HG03439 (cell line): ENCODE measurements around the gene RTN4R.
"Not testable (repeated sequence)": the region's sequence is repeated elsewhere in the genome, so short reads cannot be mapped to it uniquely, and the experiment has no call there.

Experiments used
- ATAC-seq: cut with Tn5 transposase; IDR thresholded peaks from one replicate; pipeline ENCODE4 v1.9.1; 2021; ENCODE audit warnings: mild to moderate bottlenecking, moderate library complexity; ENCODE audit not compliant: unreplicated experiment

The RTN4R gene

DNA sequence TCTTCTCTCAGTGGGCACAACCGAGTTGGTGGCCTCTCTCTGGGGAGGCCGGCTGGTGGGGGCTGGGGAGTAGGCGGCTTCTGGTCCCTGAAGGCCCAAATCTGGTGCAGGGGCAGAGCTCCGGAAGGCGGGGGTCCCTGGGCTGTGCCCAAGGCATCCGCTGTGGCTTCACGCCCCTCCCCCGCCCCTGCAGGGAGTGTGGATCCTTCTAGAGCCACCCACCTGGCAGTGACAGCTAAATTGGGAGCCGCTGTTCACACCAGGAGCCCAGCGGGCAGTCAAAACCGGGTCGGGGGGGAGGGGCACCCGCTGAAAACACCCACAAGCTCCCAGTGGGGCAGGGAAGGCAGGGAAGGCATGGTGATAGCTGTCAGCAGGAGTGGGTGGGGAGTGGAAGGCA, 4.6 kb upstream of the RTN4R start:
- no peak for ATAC-seq

DNA sequence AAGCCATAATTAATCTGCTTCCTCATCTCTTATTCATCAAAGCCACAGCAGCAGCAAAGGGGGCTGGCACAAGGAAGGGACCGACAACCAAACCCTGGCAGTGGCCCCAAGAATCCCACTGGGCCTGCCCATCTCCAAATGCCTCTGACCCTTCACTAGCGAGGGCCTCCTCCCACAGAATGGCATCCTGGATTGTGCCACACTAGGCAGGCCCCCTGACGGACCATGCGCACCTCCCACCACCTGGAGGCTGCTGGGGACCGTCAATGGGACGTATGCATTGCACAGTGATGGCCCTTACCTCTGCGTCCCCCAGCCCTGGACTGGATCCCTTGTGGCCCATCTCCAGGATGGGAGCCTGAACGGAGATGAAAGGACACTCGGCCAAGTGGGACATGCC, 4.1 kb upstream of the RTN4R start:
- ATAC-seq: no peak

DNA sequence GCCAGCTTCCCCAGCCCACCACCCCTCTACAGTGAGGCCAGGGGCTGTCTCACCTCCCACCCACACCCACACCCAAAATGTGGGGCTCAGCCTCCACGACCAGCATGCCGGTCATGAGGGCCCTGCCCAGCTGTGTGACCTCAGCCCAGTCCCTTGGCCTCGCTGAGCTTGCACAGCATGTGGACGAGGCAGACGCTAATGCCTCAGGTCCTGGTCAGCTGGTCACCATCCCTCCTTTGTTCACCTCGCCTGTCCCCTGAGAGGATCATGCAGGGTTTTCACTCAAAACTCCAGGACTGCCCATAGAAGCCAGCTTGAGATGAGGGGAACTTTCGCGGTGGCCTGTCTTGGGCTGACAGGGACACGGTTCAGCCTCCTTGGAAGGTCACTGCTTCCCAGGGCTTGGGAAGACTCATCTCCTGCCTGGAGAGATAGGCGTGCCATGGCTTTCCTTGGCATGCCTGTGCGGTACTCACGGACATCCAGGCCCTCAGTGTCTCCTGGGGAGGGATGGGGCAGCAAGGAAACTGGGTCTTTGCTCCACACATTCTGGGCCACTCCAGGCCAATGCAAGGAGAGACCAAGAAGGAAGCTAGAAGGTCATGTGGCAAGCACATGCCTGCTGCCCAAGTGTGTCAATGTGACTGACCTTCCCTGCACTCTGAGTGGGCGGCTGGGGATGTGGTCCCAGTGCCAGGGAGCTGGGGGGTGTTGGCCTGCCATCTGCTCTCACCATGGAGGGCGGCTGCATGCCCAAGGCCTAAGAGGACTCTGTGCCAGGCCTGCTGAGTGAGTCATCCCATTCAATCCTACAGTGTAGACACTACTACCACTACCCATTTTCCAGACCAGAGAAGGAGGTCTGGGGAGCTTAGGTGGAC, 3.2 kb upstream of the RTN4R start:
- ATAC-seq: no peak

DNA sequence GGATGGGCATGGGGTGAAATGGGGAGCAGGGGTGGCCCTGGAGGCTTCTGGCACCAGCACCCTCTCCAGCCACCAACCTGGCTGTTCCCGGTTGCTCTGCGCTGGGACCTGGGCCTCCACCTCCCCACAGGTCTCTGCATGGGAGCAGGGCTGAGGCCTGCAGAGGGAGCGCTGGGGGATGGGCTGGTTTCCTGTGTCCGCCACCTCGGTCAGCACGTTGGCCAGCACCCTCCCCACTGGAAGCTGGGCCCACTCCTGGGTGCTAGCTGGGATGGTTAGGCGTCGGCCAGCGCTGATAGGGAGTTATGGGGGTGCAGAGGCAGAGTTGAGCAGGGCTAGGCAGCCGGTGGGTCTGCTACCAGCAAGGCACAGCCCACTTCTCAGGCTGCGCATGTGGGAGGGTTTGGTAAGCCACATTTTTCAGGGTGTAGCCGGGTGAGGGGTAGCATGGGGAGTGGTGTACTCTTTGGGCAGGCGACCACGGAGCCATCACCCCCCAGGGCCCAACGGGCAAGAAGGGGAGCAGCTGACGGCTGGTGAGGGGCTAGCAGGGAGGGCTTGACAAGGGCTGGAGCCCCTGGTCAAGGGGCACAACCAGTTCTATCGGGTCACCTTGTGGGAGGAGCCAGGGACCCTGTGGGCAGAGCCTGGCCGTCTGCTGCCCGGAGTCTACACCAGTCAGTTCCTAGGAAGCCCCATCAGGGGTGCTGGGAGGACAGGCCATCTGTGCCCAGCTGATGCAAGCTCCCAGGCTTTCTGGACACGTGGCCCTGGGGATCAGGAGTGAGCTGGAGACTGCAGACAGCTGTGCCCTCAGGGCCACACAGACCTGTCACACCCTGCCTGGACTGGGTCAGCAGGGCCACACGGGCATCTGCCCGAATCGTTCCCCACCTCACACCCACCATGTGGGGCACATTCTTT, 2.3 kb upstream of the RTN4R start:
- ATAC-seq: not testable (repeated sequence)

DNA sequence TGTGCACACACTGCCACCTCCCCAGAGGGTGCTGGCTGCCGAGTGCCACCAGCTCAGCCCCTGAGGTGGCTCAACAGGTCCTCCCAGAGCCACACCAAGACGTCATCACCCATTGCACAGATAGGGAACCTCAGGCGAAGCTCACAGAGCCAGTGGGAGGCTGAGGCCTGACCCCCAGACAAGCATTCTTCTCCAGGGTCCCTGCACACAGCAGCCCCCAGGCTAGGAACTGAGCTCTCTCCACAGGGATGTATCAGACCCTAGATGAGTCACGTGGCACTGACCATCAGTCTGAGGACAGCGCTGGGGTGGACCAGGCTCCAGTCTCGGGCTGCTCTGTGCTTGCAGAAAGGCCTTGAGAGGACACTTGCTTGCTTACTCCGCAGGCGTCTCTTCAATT, 1.6 kb upstream of the RTN4R start:
- not testable (repeated sequence) for ATAC-seq

DNA sequence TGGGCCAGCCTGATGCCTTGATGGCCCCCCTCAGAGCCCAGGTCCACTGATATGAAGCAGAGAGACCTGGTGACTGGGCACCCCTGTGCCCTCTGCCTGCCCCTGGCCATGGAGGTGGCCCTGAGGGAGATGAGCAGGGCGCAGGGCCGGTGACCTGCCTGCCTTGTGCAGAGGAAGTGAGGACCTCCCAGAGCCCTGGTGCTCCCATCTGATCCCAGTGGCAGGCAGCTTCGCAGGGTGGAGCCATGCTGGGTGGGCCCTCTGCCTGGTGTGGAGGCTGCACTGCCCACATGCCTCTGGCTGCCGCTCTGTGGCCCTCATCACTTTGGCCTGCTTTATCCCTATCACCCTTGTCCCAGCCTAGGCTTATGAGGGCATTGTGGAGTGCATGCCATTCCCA, 1.1 kb upstream of the RTN4R start:
- not testable (repeated sequence) for ATAC-seq

DNA sequence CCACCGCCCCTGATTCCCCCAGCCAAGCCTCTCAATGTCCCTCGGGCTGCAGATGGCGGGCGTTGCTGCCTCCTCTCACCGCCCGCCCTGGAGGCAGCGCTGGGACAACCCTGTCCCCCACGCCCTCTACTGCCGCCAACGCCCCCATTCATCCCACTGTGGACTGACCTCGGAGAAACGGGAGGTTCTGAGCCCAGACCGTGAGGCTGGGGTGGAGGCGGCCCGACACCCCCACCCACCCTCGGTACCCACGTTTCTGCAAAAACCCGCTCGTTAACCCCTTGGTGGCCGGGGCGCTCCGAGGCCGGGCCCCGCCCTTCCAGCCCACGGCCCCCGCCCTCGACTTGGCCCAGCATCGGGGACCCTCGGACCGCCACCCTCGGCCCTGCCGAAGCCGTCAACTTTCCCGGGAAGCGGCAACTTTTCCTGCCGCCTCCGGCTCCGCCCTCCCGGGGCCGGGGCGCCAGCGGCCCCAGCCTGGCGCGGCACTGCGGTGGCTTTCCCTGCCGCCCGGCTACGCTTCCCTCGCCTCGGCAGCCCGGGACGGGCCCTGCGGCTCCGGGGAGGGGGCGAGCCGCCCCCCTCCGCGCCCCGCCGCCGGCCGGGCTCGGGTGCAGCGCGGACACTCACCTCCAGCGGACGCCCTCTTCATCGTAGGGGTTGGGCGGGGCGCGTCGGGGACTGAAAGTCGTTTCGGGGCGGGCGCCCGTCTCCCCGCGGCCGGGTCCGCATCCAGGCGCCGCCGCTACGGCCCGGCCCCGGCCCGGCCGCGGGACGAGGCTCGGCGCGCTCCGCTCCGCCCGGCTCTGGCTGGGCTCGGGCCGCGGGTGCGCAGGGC, 458 bp downstream of the RTN4R start:
- no peak for ATAC-seq

DNA sequence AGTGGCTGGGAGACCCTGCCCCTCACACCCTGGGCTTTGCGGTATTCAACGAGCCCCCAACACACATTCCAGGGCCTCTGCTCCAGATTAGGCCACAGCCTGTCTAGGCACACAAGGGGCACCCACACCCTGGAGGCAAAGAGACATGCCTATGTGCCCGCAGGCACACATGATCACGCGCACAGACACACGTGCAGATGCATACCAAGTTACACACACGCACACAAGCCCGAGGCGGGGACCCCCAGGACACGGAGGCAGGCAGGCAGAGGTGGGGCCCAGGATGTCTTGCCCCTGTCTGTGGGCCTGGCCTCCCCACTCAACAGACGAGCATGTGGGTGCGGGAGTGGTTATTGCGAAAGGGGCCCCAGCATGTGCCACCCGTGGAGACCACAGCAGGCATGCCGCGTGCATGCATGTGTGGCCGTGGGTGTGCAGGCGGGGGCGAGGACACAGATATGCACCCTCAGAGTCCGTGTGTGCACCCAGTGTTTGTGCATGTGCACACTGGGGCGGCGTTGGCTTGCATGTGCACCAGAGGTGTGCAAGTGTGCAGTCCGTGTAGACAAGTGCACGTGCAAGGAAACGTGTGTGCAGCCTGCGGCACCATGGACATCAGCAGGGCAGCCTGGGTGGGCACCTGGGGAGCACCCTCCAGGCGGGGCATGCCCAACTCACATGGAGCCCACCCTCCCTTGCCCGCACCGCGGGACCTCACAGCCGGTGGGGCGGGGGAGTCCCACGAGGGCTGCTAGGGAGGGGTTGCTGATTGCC, 1.3 kb downstream of the RTN4R start:
- not testable (repeated sequence) for ATAC-seq

DNA sequence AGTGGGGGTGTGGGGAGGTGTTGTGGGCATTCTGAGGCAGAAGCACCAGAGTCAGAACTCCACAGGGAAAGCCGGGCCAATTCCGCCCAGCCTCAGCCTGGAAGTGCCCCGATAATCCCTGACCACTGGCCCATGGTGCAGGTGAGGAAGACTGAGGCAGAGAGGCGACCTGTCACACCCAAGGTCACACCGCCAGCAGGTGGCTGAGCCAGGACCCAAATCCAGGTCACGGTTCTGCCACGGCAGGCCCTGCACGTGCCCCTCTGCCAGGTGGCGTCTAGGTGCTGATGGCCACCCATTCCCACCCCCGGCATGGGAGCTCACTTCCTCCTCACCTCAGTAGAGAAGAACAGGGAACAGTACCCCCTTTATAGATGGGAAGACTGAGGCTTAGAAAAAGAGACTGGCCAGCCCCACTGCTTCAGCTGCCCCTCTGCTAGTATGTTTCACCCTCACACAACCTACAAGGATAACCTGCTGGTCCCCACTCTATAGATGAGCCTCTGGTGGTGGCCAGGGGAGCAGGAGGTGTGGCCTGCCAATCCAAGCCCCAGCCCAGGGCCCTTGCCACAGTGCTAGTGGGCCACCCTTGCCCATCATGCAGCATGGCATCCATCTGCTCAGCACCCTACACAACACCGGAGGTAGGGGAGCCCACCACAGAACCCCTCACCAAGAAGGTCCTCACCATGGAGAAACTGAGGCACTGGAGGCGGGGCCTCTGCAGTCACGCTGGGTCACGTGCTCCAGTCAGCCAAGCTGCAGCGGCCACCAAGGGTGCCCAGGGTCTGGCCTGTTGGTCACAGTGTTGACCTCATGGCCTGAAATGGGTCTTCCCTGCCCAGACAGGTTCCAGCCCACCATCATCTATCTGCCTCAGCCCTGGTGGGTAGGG, 2.1 kb downstream of the RTN4R start:
- not testable (repeated sequence) for ATAC-seq

DNA sequence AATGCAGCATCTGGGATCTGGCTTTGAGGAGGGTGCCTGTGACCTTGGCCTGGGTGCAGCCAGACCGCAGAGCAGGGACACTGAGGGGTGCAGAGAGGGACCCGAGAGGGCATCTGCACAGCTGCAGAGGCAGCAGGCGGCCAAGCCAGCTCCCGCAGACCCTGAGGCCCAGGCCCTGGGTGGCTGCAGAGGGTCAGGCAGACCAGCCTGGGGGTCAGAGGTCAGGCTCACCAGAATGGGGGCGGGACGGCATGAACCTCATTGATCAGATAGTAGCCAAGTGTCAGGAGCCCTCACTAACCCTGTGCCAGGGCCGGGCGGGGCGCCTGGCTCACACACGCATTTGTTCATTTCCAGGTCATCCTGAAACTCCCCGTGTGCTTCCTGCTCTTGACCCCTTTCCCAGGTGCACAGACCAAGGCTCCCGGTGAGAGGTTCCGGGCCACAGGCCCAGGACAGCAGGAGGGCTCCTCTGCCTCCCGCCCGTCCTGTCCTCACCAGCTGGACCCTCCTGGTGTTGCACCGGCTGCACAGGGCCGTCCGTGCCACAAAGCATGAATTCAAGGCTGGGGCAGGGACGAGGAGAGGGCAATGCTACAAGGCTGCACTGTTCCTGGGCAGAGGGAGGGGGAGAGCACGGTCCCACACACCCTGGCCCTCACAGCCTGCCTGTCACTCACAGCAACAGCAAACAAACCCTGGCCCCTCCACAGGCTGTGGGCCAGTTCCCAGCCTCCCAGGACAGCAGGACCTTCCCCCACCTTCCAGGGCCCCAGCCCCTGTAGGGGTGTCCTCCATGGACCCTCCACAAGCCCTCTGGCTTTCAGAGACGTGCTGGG, 3.3 kb downstream of the RTN4R start:
- no peak for ATAC-seq

DNA sequence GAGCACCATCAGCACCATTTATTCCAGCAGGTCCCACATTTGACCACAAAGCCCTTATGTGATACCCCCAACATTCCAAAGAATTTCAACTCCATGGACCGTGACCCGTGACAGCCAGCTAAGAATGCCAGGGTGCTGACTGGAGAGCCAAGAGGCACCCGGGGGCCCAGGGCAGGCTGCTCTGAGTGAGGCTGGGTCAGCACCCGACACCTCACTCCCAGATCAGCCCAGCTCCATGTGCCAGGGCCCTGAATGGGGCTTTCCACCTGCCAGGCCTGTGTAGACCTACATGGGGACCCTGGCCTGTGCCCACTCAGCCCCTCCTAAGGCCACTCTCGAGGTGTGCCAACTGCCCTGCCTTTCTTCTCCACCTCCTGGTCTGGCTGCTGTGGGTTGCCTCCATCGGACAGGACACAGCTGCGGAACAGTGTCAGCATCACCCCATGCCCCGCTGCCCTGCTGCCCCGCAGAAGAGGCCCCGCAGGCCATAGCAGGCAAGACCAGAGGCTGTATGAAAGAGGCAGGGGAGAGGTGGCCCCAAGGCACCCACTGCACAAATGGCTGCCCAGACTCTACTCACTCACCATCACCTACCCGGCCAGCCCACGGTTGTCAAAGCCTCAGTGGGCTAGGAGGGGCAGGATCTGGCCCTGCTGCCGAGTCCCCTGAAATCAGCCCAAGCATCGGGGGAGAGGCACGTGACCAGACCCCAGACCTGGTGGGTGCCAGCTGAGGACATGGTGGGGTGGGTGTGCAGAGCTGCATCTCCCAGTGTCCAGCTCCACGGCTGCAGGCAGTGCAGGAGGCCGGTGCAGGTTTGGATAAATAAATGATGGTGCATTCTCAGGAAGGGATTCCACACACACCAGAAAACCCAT, 4.5 kb downstream of the RTN4R start:
- not testable (repeated sequence) for ATAC-seq

DNA sequence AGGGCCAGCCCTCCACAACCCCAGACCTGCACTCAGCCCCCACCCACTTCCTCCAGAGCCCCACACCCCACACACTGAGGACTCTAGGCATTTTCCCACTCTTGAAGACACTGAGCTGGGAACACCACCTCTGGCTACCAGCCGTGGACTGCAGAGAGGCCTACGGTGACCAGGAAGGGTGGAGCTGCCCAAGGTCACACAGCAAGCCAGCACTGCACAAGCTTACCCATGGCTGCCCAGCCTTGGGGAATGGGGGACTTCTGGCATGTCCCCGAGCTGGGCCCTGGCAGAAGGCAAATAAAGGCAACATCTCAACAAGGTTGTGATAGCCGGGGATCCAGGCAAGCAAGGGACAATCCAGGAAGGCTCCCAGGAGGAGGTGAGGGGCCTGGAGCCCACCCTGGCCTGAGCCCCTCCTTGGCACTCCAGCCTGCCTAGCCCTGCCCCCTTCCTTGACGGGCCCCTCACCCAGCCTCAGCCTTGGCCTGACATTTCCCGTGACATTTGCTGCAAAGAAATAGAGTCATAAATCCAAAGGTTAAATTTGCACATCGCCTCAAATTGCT, 5.5 kb downstream of the RTN4R start:
- no peak for ATAC-seq

DNA sequence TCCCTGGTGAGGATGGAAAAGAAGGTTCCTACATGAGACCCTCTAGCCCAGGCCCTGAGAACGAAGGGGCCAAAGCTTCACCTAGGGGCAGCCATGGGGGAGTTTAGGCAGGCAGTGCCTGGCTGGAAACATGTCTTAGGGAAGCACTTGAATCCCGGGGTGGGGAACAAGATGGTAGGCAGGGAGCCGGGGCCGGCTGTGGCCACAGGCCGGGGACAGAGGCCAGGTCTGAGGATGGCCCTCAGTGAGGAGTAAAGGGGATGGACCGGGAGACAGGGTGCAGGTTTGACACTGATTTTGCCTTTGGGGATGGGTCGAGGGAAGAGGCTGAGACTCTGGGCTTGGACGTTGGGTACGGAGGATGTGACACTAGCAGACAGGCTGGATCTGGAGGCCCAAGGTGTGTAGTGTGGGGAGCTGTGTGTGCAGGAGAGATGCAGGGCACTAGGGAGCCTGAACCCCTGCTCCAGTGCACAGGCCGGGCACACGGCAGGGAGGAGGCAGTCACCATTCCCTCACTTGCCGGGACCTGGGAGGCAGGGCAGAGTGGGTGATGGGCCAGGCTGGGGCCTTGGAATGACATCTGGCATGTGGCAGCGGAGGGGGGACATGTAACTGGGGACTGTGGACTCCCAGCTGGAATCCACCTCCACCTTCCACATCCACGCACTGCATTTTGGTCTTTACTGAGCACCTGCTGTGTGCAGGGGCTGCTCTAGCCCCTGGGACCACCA, 6.1 kb downstream of the RTN4R start:
- no peak for ATAC-seq

DNA sequence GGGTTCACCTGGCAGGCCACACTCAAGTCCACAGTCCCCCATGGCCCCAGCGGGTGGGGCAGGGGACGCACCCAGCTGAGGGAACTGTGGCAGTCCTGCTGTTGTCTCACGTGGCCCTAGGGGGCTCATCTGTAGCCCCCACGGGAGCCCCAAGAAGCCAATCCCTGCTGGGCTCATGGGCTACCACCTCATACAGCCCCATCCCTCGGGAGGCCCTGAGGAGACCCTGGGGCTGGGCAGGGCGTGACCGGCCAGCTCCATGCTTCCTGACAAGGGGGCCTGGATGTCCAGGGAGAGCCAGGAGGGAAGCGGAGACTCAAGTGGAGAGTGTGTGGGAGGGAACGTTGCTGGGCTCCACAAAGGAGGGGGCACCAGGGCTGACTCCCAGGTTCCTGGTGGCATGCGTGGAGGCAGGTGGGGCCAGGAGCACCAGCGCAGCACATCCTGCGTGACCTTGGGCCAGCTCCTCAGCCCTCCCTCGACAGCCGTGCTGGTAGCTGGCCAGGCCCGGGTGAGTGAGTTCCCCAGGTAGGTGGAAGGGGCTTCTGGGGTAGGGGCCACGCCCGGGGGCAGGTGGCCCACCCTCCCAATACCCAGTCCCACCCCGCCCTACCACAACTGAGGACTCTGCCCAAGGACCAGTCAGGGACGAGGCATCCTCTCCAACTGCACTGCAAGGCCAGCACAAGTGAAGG, 7.9 kb downstream of the RTN4R start:
- no peak for ATAC-seq

DNA sequence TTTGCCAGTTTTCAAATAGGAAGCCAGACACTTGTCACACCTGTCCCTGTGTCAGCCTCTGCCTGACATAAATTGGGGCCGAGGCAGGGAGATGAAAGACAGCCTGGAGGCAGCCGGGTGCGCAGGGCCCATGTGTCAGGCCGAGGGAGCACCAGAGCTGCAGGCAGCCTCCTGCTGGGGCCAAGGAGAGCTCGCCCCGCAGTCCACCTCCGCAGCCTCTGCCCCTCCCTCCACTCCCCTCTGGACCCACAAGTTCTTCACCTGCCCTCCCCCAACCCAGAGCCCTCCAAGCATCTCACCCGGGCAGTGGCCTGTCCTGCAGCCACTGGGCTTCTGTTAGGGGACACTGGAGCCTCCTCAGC, 8.8 kb downstream of the RTN4R start:
- ATAC-seq: no peak
